Esophagus squamous epithelium (tissue), 5 donors: ENCODE data around the gene UACA. TPM values are rescaled to one million over a fixed set of nuclear protein-coding genes. Genes with fewer than 3 reads are reported as not detected.

Experiments used
- DNase-seq: peaks from one replicate; lab custom pipeline; 2025; lab: John Stamatoyannopoulos, UW
- H3K27ac ChIP-seq, 4 donors: fragments of 200-600 bp; sonication (generic); one replicate each; pipeline ENCODE4 v1.5.1; 2016 to 2019; ENCODE audit warnings: mild to moderate bottlenecking in 1 of 4
- H3K27me3 ChIP-seq, 4 donors: fragments of 200-600 bp; sonication (generic); 1 replicate in 3 of 4; 2 replicates in 1 of 4; pipeline versions ENCODE4 v1.5.1 to v1.6.0; 2017 to 2021; ENCODE audit warnings: antibody characterized with exemption in 1 of 4
- H3K36me3 ChIP-seq, 3 donors: fragments of 200-600 bp; sonication (generic); one replicate each; pipeline ENCODE4 v1.5.1; 2016 to 2019
- H3K4me1 ChIP-seq, 3 donors: fragments of 200-600 bp; sonication (generic); one replicate each; pipeline ENCODE4 v1.5.1; 2017 to 2019
- H3K4me3 ChIP-seq, 4 donors: fragments of 200-600 bp; sonication (generic); 1 replicate in 3 of 4; 2 replicates in 1 of 4; pipeline ENCODE4 v1.5.1; 2016 to 2019; ENCODE audit warnings: mild to moderate bottlenecking in 2 of 4, moderate library complexity in 1 of 4
- H3K9me3 ChIP-seq, 3 donors: fragments of 200-600 bp; sonication (generic); one replicate each; pipeline ENCODE4 v1.5.1; 2016 to 2019
- POLR2A ChIP-seq, 4 donors: fragments of 450-650 bp; IDR thresholded peaks; one replicate each; pipeline ENCODE4 v1.6.1; 2017; ENCODE audit warnings: antibody characterized with exemption in 4 of 4, mild to moderate bottlenecking in 4 of 4, moderate library complexity in 3 of 4
- WGBS, 2 donors: methylation state at CpG; one replicate each; pipeline ENCODE4 v1.1.5; 2018; 5-methylcytosine and 5-hydroxymethylcytosine counted together
- intact Hi-C: fragments of 100-400 bp; cut with DNase I; formaldehyde crosslinking; loops from one replicate; pipeline ENCODE4 v1.15.0; 2022
- total RNA-seq, 4 donors: library from RNA; depleted of rRNA; stranded (reverse); fragments of >200 nt; gene quantifications; one replicate each; pipeline ENCODE4 v1.1.0, GENCODE V29; 2016
- TF ChIP-seq, protein P1 (sequence below), 6 experiments: fragments of 450-650 bp in 4 of 6; fragments of 200-600 bp in 2 of 6; sonication (generic) in 2 of 6; IDR thresholded peaks; one replicate each; pipeline ENCODE4 v1.5.1; 2016 to 2019; ENCODE audit warnings: antibody characterized with exemption in 6 of 6, mild to moderate bottlenecking in 4 of 6, moderate library complexity in 4 of 6
- donor health status: DM: yes; HTN: yes; CAD: no.

Gene UACA
- total RNA-seq, 4 donors from 2014 or later = 18.3 to 55.3 (median 29.8) TPM

DNA sequence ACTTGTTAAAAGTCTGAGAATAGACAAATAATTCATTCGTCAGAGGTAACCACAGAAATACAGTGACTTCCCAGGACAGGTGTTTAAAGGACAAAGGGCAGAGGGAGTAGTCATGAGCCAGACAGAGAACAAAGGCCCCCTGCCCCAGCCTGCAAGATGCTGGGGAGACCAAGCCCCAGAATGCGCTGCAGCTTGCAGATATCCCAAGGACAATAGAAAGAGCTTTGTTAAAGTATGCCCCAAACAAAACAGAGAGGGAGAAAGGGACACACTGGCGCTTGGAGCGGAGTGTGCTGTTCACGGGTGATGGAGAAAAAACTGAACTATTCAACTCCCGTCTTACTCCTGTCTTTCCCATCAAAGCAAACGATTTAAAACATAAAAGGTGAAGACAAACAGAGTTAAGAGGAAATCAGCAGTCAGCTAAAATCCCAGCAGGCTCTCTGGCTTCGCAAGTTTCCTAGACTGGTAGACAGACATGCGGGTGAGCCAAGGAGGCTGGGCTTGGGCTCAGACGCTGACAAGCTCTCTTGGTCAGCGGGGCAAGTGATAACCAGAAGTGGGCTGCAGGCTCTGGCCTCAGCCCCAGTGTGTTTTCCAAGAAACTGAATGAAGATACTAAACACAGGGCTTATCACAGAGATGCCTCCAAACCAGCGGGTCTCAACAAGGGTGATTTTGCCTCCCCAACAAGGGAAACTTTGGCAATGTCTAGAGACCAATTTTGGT, 130.1 kb downstream of the UACA start:
- Histone ChIP-seq H3K9me3 (no peaks in the 10 kb centered on the region), H3K36me3 (no peaks in the 10 kb centered on the region), H3K27ac (peak overlapping the region in 1 of 4 donors; percentile 48), H3K4me1 (peaks cover 0 to 28% (median 0%) of the 10 kb centered on the region in 3 donors), H3K4me3 (no peak overlapping the region), H3K27me3 (peaks cover 0 to 56% (median 0%) of the 10 kb centered on the region in 4 donors)
- no peak for DNase-seq
- intact Hi-C loops = no loop called here
- TF ChIP-seq, protein P1, sequence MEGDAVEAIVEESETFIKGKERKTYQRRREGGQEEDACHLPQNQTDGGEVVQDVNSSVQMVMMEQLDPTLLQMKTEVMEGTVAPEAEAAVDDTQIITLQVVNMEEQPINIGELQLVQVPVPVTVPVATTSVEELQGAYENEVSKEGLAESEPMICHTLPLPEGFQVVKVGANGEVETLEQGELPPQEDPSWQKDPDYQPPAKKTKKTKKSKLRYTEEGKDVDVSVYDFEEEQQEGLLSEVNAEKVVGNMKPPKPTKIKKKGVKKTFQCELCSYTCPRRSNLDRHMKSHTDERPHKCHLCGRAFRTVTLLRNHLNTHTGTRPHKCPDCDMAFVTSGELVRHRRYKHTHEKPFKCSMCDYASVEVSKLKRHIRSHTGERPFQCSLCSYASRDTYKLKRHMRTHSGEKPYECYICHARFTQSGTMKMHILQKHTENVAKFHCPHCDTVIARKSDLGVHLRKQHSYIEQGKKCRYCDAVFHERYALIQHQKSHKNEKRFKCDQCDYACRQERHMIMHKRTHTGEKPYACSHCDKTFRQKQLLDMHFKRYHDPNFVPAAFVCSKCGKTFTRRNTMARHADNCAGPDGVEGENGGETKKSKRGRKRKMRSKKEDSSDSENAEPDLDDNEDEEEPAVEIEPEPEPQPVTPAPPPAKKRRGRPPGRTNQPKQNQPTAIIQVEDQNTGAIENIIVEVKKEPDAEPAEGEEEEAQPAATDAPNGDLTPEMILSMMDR (IDR thresholded peaks at IDR 0.05) = no peak
- no peak for TF ChIP-seq POLR2A (IDR thresholded peaks at IDR 0.05)
- WGBS, 2 donors = 38 to 40% methylated on average over 12 of the region's 12 CpGs

DNA sequence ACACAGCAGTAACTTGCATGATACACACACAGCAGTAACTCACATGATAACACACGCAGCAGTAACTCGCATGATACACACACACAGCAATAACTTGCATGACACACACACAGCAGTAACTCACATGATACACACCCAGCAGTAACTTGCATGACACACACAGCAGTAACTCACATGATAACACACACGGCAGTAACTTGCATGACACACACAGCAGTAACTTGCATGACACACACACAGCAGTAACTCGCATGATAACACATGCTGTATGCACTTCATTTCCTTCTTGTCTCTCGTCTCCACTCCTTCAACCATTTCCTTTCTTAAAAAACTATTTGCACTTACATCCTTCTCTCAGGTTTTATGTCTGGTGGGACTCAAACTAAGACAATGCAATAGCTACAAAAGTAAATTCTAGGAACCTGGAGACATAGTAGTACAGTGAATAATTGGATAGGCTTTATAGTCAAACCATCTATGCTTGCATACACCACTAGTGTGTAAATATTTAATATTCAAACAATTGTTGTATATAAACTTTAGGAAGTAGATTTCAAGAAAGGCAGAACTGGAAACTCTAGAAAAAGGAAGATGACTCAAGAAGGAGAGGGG, 130.8 kb downstream of the UACA start:
- intact Hi-C loops = no loop called here
- no peak for TF ChIP-seq POLR2A (IDR thresholded peaks at IDR 0.05)
- TF ChIP-seq, protein P1 (IDR thresholded peaks at IDR 0.05) = no peak
- Histone ChIP-seq H3K36me3 (no peaks in the 10 kb centered on the region), H3K27ac (peak overlapping the region in 1 of 4 donors; percentile 48), H3K9me3 (no peaks in the 10 kb centered on the region), H3K4me1 (peaks cover 0 to 34% (median 0%) of the 10 kb centered on the region in 3 donors), H3K4me3 (no peak overlapping the region), H3K27me3 (peaks cover 0 to 49% (median 0%) of the 10 kb centered on the region in 4 donors)
- WGBS, 2 donors = 52 to 78% methylated on average over 5 of the region's 5 CpGs
- no peak for DNase-seq

GRCh38 chr15:70632079-70632478, 131.3 kb downstream of the UACA start:
- no peak overlapping the region for H3K4me3 ChIP-seq
- TF ChIP-seq, protein P1 (IDR thresholded peaks at IDR 0.05) = no peak
- no peak for TF ChIP-seq POLR2A (IDR thresholded peaks at IDR 0.05)
- WGBS, 2 donors = 60 to 77% methylated on average over 4 of the region's 4 CpGs
- H3K27ac ChIP-seq = no peak overlapping the region
- intact Hi-C loops = no loop called here
- H3K4me1 ChIP-seq = peaks cover 0 to 36% (median 0%) of the 10 kb centered on the region in 3 donors
- no peak for DNase-seq
- no peaks in the 10 kb centered on the region for H3K9me3 ChIP-seq
- H3K27me3 ChIP-seq = peaks cover 0 to 46% (median 0%) of the 10 kb centered on the region in 4 donors
- no peaks in the 10 kb centered on the region for H3K36me3 ChIP-seq

DNA sequence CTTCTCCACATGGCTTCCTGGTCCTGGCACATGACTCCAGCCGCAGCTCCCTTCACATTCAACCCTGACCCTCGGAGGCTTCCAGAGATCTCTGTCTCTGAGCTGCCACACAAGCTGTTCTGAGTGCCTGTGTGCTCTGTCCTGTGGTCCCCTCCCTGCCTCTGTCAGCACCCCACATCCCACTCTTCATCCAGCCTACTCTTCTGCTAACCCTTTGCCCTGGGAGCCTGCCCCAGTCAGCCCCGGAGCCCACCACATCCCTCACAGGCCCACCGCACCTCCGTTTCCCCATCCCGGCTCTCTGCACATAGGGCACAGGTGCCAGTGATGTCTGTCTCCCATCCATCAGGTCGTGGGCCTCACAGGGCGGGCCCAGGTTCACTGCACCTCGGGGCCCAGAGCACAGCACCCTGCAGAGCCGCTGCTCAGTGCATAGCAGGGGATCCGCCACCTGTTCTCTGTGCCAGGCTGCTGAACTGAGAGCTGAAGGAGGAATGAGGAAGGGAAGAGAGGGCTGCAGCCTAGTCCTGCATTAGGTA, 133.6 kb downstream of the UACA start:
- DNase-seq = no peak
- intact Hi-C loops = no loop called here
- WGBS, 2 donors = 93 to 98% methylated on average over 4 to 5 of the region's 11 CpGs

More for the DNA sequence above, 133.6 kb downstream of the UACA start:
- Histone ChIP-seq H3K27me3 (peaks cover 0 to 27% (median 0%) of the 10 kb centered on the region in 4 donors), H3K36me3 (no peaks in the 10 kb centered on the region), H3K4me1 (peaks cover 0 to 36% (median 0%) of the 10 kb centered on the region in 3 donors), H3K4me3 (no peak overlapping the region), H3K9me3 (no peaks in the 10 kb centered on the region), H3K27ac (no peak overlapping the region)
- TF ChIP-seq, protein P1 (IDR thresholded peaks at IDR 0.05) = no peak
- no peak for TF ChIP-seq POLR2A (IDR thresholded peaks at IDR 0.05)
